MCF 10A (cell line): ENCODE measurements around the gene CIAO1. TPM values are rescaled to one million over a fixed set of nuclear protein-coding genes. Genes with fewer than 3 reads are reported as not detected.

ENCODE experiments used
- BruUV-seq: library from RNA; stranded (reverse); fragments of 400-500 nt; replicated peaks from 2 replicates; lab custom pipeline; 2021; lab: Mats Ljungman, UMichigan
- CTCF ChIA-PET: fragments of 300-600 bp; sonication (Branson Sonifier 250); formaldehyde crosslinking; extraction: SDS; loops from one replicate; lab custom pipeline; 2021; ENCODE audit warnings: antibody characterized with exemption, inconsistent platforms; lab: Yijun Ruan, JAX
- POLR2A ChIA-PET: fragments of 300-600, 350-650 bp; sonication (Branson Sonifier 250); formaldehyde crosslinking; extraction: SDS; loops from one replicate; lab custom pipeline; 2020; ENCODE audit warnings: antibody characterized with exemption, inconsistent platforms; lab: Yijun Ruan, JAX
- DNase-seq: peaks from one replicate; pipeline ENCODE4 v3.0.0-alpha.2; 2018; ENCODE audit not compliant: unreplicated experiment
- H3K27ac Mint-ChIP-seq: one replicate; pipeline ENCODE4 v1.8.0; 2022; ENCODE audit warnings: mild to moderate bottlenecking, low read depth, mixed read lengths; ENCODE audit not compliant: unreplicated experiment
- H3K27me3 Mint-ChIP-seq: one replicate; pipeline ENCODE4 v1.8.0; 2022; ENCODE audit warnings: mixed read lengths; ENCODE audit not compliant: insufficient read depth, unreplicated experiment
- H3K36me3 Mint-ChIP-seq: one replicate; pipeline ENCODE4 v1.8.0; 2022; ENCODE audit warnings: mild to moderate bottlenecking, moderate library complexity, mixed read lengths; ENCODE audit not compliant: insufficient read depth, unreplicated experiment
- H3K4me1 Mint-ChIP-seq: one replicate; pipeline ENCODE4 v1.8.0; 2022; ENCODE audit warnings: mixed read lengths; ENCODE audit not compliant: insufficient read depth, unreplicated experiment
- H3K4me3 Mint-ChIP-seq: one replicate; pipeline ENCODE4 v1.8.0; 2022; ENCODE audit warnings: mild to moderate bottlenecking, moderate library complexity, mixed read lengths; ENCODE audit not compliant: unreplicated experiment
- H3K9me3 Mint-ChIP-seq: one replicate; pipeline ENCODE4 v1.8.0; 2022; ENCODE audit warnings: mixed read lengths; ENCODE audit not compliant: unreplicated experiment
- CTCF ChIP-seq: fragments of 200-600 bp; IDR thresholded peaks from one replicate; pipeline ENCODE4 v1.8.0; 2022; ENCODE audit warnings: antibody characterized with exemption, mild to moderate bottlenecking; ENCODE audit not compliant: unreplicated experiment
- intact Hi-C: fragments of 100-400 bp; cut with micrococcal nuclease; formaldehyde crosslinking; loops from 2 replicates; pipeline ENCODE4 v1.14.1; 2022
- total RNA-seq: library from RNA; stranded (reverse); gene quantifications from 2 replicates; pipeline ENCODE4 v1.2.3, GENCODE V29; 2022

The CIAO1 gene
- total RNA-seq, 1 experiment from 2014 or later: 62.3 TPM

GRCh38 chr2:96245609-96246390, 20.2 kb upstream of the CIAO1 start:
- no TSS peak for BruUV-seq
- POLR2A ChIA-PET: interaction anchor here (0.8 to 2.1 kb wide), 8 partner anchors 9 to 38 kb away, joined by 3 to 11 read pairs (median 4); no protein-coding TSS in a partner anchor

GRCh38 chr2:96247009-96247408, 19.0 kb upstream of the CIAO1 start:
- peaks cover 6% of the 10 kb centered on the region for H3K4me1 Mint-ChIP-seq
- H3K9me3 Mint-ChIP-seq: no peaks in the 10 kb centered on the region
- CTCF ChIA-PET: interaction anchor here (0.7 to 1.0 kb wide), 3 partner anchors 9 to 405 kb away, joined by 3 read pairs; no protein-coding TSS in a partner anchor
- no peak for DNase-seq
- BruUV-seq: no TSS peak
- POLR2A ChIA-PET: interaction anchor here (1.3 to 2.1 kb wide), 3 partner anchors 9 to 14 kb away, joined by 4 to 11 read pairs (median 5); no protein-coding TSS in a partner anchor
- H3K36me3 Mint-ChIP-seq: peaks cover 21% of the 10 kb centered on the region
- intact Hi-C loops: loop anchor here (2.0 kb wide), 1 partner anchor 28 kb away; no protein-coding TSS in a partner anchor
- no peak overlapping the region for H3K27ac Mint-ChIP-seq
- no peaks in the 10 kb centered on the region for H3K27me3 Mint-ChIP-seq
- H3K4me3 Mint-ChIP-seq: no peak overlapping the region
- no peak for TF ChIP-seq CTCF

More at GRCh38 chr2:96245609-96246390, 20.2 kb upstream of the CIAO1 start:
- no peak overlapping the region for H3K27ac Mint-ChIP-seq
- peaks cover 7% of the 10 kb centered on the region for H3K4me1 Mint-ChIP-seq
- CTCF ChIA-PET: interaction anchor here (0.9 kb wide), 1 partner anchor 15 kb away, joined by 4 read pairs; no protein-coding TSS in a partner anchor
- H3K27me3 Mint-ChIP-seq: no peaks in the 10 kb centered on the region
- DNase-seq: no peak
- H3K36me3 Mint-ChIP-seq: peaks cover 17% of the 10 kb centered on the region
- no peaks in the 10 kb centered on the region for H3K9me3 Mint-ChIP-seq
- TF ChIP-seq CTCF: no peak
- no peak overlapping the region for H3K4me3 Mint-ChIP-seq
- intact Hi-C loops: loop anchor here (2.0 kb wide), 1 partner anchor 27 kb away; no protein-coding TSS in a partner anchor

GRCh38 chr2:96247896-96248295, 18.1 kb upstream of the CIAO1 start:
- intact Hi-C loops: loop anchor here (2.0 kb wide), 1 partner anchor 29 kb away; no protein-coding TSS in a partner anchor
- no peak overlapping the region for H3K27ac Mint-ChIP-seq
- H3K27me3 Mint-ChIP-seq: no peaks in the 10 kb centered on the region
- DNase-seq: no peak
- TF ChIP-seq CTCF: no peak
- peaks cover 29% of the 10 kb centered on the region for H3K36me3 Mint-ChIP-seq
- POLR2A ChIA-PET: interaction anchor here (1.1 to 2.1 kb wide), 3 partner anchors 12 to 15 kb away, joined by 3 to 11 read pairs (median 4); no protein-coding TSS in a partner anchor
- CTCF ChIA-PET: no interaction called here
- H3K4me3 Mint-ChIP-seq: no peak overlapping the region
- peaks cover 6% of the 10 kb centered on the region for H3K4me1 Mint-ChIP-seq
- H3K9me3 Mint-ChIP-seq: no peaks in the 10 kb centered on the region
- no TSS peak for BruUV-seq

- no peak for TF ChIP-seq CTCF
- no peak for DNase-seq
- Mint-ChIP-seq H3K4me3 (no peak overlapping the region), H3K36me3 (peaks cover 31% of the 10 kb centered on the region), H3K4me1 (peaks cover 6% of the 10 kb centered on the region), H3K27me3 (no peaks in the 10 kb centered on the region), H3K9me3 (no peaks in the 10 kb centered on the region), H3K27ac (no peak overlapping the region)
- ChIA-PET CTCF (no interaction called here), POLR2A (interaction anchor here (1.1 kb wide), 2 partner anchors 11 to 14 kb away, joined by 3 read pairs; no protein-coding TSS in a partner anchor)
- intact Hi-C loops: no loop called here
- BruUV-seq: no TSS peak
Observed at GRCh38 chr2:96248624-96249023, 17.4 kb upstream of the CIAO1 start.
